Measurements from ENCODE around the gene PTPN1.
"Not testable (repeated sequence)": the region's sequence is repeated elsewhere in the genome, so short reads cannot be mapped to it uniquely, and the experiment has no call there.

PTPN1 gene

GRCh38 chr20:50536333-50536732 lies 26.1 kb downstream of the PTPN1 start (continued):
- TF ChIP-seq ZNF366 (tag by site-specific recombination; conservative IDR thresholded peaks at IDR 0.05) (0 out of 2 replicates have a peak, but pooled peaks have one; percentile 23), SP7 (tag by site-specific recombination; IDR thresholded peaks at IDR 0.05) (peak; percentile 94), ZBTB8A (tag by site-specific recombination; IDR thresholded peaks at IDR 0.05) (0 out of 2 replicates have a peak, but pooled peaks have one; percentile 14), GLI2 (tag by site-specific recombination; IDR thresholded peaks at IDR 0.05; ENCODE audit: borderline replicate concordance, low read depth) (peak; percentile 93)
- TF ChIP-seq, protein P1, sequence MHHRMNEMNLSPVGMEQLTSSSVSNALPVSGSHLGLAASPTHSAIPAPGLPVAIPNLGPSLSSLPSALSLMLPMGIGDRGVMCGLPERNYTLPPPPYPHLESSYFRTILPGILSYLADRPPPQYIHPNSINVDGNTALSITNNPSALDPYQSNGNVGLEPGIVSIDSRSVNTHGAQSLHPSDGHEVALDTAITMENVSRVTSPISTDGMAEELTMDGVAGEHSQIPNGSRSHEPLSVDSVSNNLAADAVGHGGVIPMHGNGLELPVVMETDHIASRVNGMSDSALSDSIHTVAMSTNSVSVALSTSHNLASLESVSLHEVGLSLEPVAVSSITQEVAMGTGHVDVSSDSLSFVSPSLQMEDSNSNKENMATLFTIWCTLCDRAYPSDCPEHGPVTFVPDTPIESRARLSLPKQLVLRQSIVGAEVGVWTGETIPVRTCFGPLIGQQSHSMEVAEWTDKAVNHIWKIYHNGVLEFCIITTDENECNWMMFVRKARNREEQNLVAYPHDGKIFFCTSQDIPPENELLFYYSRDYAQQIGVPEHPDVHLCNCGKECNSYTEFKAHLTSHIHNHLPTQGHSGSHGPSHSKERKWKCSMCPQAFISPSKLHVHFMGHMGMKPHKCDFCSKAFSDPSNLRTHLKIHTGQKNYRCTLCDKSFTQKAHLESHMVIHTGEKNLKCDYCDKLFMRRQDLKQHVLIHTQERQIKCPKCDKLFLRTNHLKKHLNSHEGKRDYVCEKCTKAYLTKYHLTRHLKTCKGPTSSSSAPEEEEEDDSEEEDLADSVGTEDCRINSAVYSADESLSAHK (tag by site-specific recombination; IDR thresholded peaks at IDR 0.05) = peak; percentile 49; the same call in 1 of the 2 replicates

DNA sequence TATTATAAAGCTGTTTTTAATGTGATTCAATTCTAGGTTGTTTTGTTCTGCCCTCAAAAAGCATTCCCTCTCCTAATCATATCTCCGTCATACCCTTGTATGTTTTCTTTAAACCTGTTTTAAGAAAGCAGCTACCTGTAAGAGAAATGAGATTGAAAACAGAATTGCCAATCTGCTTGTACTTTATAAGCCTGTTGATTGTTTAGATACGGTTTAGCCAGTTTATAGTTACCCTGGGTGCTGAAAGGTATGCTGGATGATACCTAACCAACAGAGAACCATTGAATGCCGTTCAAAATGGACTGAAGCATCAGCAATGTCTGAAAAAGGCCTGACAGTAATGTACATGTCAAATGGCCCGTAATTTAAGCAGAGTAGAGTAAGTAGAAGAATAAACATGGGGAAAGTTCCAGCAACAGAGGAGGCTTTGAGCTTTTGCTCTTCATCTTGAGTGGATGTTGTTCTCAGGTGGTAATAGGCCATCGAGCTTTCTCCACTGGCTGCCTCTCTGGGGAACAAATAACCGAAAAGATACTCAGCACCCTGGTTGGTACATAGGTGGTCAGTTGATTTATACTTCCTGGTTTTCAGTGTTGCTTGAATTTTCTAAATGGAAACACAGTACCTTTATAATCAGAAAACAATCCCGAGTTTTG lies 27.5 kb downstream of the PTPN1 start:
- ChIA-PET CTCF (interaction anchor here (0.8 to 1.3 kb wide), 2 partner anchors 38 to 1152 kb away, joined by 3 to 4 read pairs; no protein-coding TSS in a partner anchor), POLR2A (interaction anchor here (1.8 kb wide), 1 partner anchor 28 kb away, joined by 6 read pairs; the partner anchor contains the start of gene PTPN1)
- peaks cover 12% of the 10 kb centered on the region for H3K4me1 ChIP-seq (ENCODE audit: control insufficient read depth, insufficient read depth, low read length)

GRCh38 chr20:50538276-50538675 lies 28.1 kb downstream of the PTPN1 start:
- Histone ChIP-seq H3K9me3 (ENCODE audit: control insufficient read depth, insufficient read depth, low read depth, low read length) (no peaks in the 10 kb centered on the region), H3K27ac (ENCODE audit: extremely low read depth, low read depth, low read length) (no peak overlapping the region), H3K36me3 (ENCODE audit: control insufficient read depth in 2 of 2, insufficient read depth in 1 of 2, low read length in 2 of 2) (no peaks in the 10 kb centered on the region), H3K4me1 (ENCODE audit: control insufficient read depth, insufficient read depth, low read length) (peaks cover 9% of the 10 kb centered on the region), H3K4me3 (ENCODE audit: low read depth, low read length) (no peak overlapping the region)
- CTCF ChIA-PET = interaction anchor here (0.8 to 1.3 kb wide), 2 partner anchors 37 to 1153 kb away, joined by 3 to 4 read pairs; no protein-coding TSS in a partner anchor
- POLR2A ChIA-PET = interaction anchor here (0.7 to 1.8 kb wide), 2 partner anchors 28 to 33 kb away, joined by 6 to 7 read pairs; partner anchors contain the start of gene PTPN1
- no peak for TF ChIP-seq FEZF1 (tag by site-specific recombination; IDR thresholded peaks at IDR 0.05)

More for the DNA sequence above, 27.5 kb downstream of the PTPN1 start:
- Histone ChIP-seq H3K9me3 (ENCODE audit: control insufficient read depth, insufficient read depth, low read depth, low read length) (no peaks in the 10 kb centered on the region), H3K27ac (ENCODE audit: extremely low read depth, low read depth, low read length) (no peak overlapping the region), H3K4me3 (ENCODE audit: low read depth, low read length) (no peak overlapping the region), H3K36me3 (ENCODE audit: control insufficient read depth in 2 of 2, insufficient read depth in 1 of 2, low read length in 2 of 2) (no peaks in the 10 kb centered on the region)
- peak; percentile 69; the same call in 1 of the 2 replicates for TF ChIP-seq SCRT1 (tag by site-specific recombination; IDR thresholded peaks at IDR 0.05; ENCODE audit: borderline replicate concordance)
- no peak for TF ChIP-seq ZNF473 (tag by site-specific recombination; IDR thresholded peaks at IDR 0.05)
- TF ChIP-seq ZNF341 (tag by site-specific recombination; IDR thresholded peaks at IDR 0.05; ENCODE audit: low read depth) = no peak
- peak; percentile 76 for TF ChIP-seq SCRT2 (tag by site-specific recombination; IDR thresholded peaks at IDR 0.05)
- TF ChIP-seq ZNF114 (tag by site-specific recombination; IDR thresholded peaks at IDR 0.05) = no peak
- TF ChIP-seq MZF1 (tag by site-specific recombination; IDR thresholded peaks at IDR 0.05; ENCODE audit: borderline replicate concordance) = no peak
- TF ChIP-seq ZNF24 (tag by site-specific recombination; IDR thresholded peaks at IDR 0.05) = no peak

GRCh38 chr20:50539798-50540197 lies 29.6 kb downstream of the PTPN1 start:
- H3K36me3 ChIP-seq (ENCODE audit: control insufficient read depth in 2 of 2, insufficient read depth in 1 of 2, low read length in 2 of 2); CTCF ChIA-PET; H3K9me3 ChIP-seq (ENCODE audit: control insufficient read depth, insufficient read depth, low read depth, low read length); H3K4me3 ChIP-seq (ENCODE audit: low read depth, low read length); H3K4me1 ChIP-seq (ENCODE audit: control insufficient read depth, insufficient read depth, low read length); H3K27ac ChIP-seq (ENCODE audit: extremely low read depth, low read depth, low read length): not testable (repeated sequence)
- peak; percentile 95 for TF ChIP-seq ZNF133 (tag by site-specific recombination; IDR thresholded peaks at IDR 0.05)
- POLR2A ChIA-PET = interaction anchor here (1.8 to 2.0 kb wide), 2 partner anchors 27 to 30 kb away, joined by 5 to 6 read pairs; partner anchors contain the start of gene PTPN1
